ENCODE measurements around the gene EDC4. TPM values are rescaled to one million over a fixed set of nuclear protein-coding genes. Genes with fewer than 3 reads are reported as not detected.

Gene EDC4
- total and polyA plus RNA-seq, 2 of the 8 experiments (the other 6 are each of a cell fraction or from before 2014, with no cell fraction given): 58.5 to 72.7 TPM

DNA sequence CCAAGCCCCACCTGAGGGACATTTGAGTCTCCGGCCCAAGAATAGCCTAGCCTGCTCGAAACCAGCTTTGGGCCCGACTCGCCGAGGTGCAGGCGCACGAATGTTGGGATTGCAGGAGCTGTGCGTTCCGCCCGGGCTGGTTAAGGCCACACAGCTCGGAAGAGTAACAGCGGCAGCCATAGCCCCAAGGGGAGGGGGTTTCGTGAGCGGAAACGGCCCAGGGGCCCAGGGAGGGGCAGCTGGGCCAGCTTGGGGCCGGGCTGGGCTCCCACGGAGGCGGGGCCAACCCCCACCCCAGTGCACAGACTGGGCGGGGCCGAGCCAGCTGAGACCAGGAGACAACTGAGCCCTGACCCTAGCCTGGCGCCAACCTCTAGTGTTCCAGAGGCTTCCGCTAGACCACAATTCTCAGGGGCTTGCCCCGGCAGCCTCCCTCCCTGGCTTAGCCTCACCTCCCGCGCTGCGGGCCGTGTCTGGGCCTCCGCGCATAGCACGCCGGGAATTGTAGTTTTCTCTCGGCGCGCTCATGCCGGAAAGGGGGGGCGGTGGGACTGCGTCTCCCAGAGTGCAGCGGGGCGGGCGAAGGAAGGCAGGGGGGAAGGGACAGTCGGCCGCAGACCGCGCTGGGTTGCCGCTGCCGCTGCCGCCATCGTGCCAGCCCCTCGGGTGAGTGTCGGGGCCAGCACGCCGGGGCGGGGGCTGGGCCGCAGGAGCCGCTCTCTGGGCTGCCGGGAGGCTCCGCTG, 26.4 kb upstream of the EDC4 start, which contains the start of gene NUTF2 (continued):
- TF ChIP-seq SP1 (IDR thresholded peaks at IDR 0.05; ENCODE audit: low read depth, low read length): peak; percentile 54; the same call in 1 of the 2 replicates
- no peak for TF ChIP-seq CHD1 (IDR thresholded peaks at IDR 0.05; ENCODE audit: low read depth, low read length)
- TF ChIP-seq, protein P1, sequence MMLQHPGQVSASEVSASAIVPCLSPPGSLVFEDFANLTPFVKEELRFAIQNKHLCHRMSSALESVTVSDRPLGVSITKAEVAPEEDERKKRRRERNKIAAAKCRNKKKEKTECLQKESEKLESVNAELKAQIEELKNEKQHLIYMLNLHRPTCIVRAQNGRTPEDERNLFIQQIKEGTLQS (IDR thresholded peaks at IDR 0.05; ENCODE audit: insufficient read depth, low read depth, low read length): peak; percentile 48; the same call in 1 of the 2 replicates
- peak; percentile 66; the same call in 1 of the 2 replicates for TF ChIP-seq TCF12 (IDR thresholded peaks at IDR 0.05; ENCODE audit: low read depth, low read length)
- TF ChIP-seq JUND (IDR thresholded peaks at IDR 0.05; ENCODE audit: low read length): no peak; the same call in 1 of the 2 replicates
- TF ChIP-seq CREB1 (IDR thresholded peaks at IDR 0.05): peak; percentile 82
- no peak; the same call in 1 of the 2 replicates for TF ChIP-seq RBBP5 (IDR thresholded peaks at IDR 0.05; ENCODE audit: borderline replicate concordance, low read depth, low read length)
- TF ChIP-seq YY1 (IDR thresholded peaks at IDR 0.05; ENCODE audit: low read depth, low read length): peak; percentile 89
- peak; percentile 55; the same call in 1 of the 2 replicates for TF ChIP-seq KDM5A (IDR thresholded peaks at IDR 0.05; ENCODE audit: low read length)
- peak; percentile 94 to 98 for TF ChIP-seq POLR2A (IDR thresholded peaks at IDR 0.05; ENCODE audit: control extremely low read depth in 1 of 2, low read depth in 2 of 2, low read length in 2 of 2)
- TF ChIP-seq SP4 (IDR thresholded peaks at IDR 0.05; ENCODE audit: low read length): peak; percentile 76; the same call in 1 of the 2 replicates
- TF ChIP-seq, protein P2, sequence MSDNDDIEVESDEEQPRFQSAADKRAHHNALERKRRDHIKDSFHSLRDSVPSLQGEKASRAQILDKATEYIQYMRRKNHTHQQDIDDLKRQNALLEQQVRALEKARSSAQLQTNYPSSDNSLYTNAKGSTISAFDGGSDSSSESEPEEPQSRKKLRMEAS (IDR thresholded peaks at IDR 0.05): peak; percentile 78
- TF ChIP-seq, protein P3, sequence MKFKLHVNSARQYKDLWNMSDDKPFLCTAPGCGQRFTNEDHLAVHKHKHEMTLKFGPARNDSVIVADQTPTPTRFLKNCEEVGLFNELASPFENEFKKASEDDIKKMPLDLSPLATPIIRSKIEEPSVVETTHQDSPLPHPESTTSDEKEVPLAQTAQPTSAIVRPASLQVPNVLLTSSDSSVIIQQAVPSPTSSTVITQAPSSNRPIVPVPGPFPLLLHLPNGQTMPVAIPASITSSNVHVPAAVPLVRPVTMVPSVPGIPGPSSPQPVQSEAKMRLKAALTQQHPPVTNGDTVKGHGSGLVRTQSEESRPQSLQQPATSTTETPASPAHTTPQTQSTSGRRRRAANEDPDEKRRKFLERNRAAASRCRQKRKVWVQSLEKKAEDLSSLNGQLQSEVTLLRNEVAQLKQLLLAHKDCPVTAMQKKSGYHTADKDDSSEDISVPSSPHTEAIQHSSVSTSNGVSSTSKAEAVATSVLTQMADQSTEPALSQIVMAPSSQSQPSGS (IDR thresholded peaks at IDR 0.05; ENCODE audit: low read length): 0 out of 2 replicates have a peak, but pooled peaks have one; percentile 24
- TF ChIP-seq CBX5 (IDR thresholded peaks at IDR 0.05; ENCODE audit: low read depth, low read length): no peak
- TF ChIP-seq PHF8 (conservative IDR thresholded peaks at IDR 0.05; ENCODE audit: low read depth, low read length): peak; percentile 81; the same call in 1 of the 2 replicates
- peak; percentile 92; the same call in 1 of the 2 replicates for TF ChIP-seq POLR2AphosphoS5 (IDR thresholded peaks at IDR 0.05; ENCODE audit: low read depth, low read length)
- peak; percentile 74; the same call in 1 of the 2 replicates for TF ChIP-seq KDM1A (IDR thresholded peaks at IDR 0.05; ENCODE audit: borderline replicate concordance, low read length)
- peak; percentile 84; the same call in 1 of the 2 replicates for TF ChIP-seq TBP (IDR thresholded peaks at IDR 0.05; ENCODE audit: low read depth, low read length)
- no peak; a peak in 1 of 3 replicates for TF ChIP-seq EP300 (IDR thresholded peaks at IDR 0.05; ENCODE audit: borderline replicate concordance in 1 of 2, low read depth in 2 of 2, low read length in 2 of 2)
- 0 out of 2 replicates have a peak, but pooled peaks have one; percentile 24 for TF ChIP-seq RXRA (IDR thresholded peaks at IDR 0.05; ENCODE audit: insufficient read depth, low read depth, low read length)

Measured in H1 (cell line).